Adipose tissue (tissue), 3 donors: ENCODE results near the gene ZNF830. TPM values are rescaled to one million over a fixed set of nuclear protein-coding genes. Genes with fewer than 3 reads are reported as not detected.

ENCODE experiments used
- polyA plus RNA-seq, 3 donors: library from polyadenylated mRNA; stranded (reverse); fragments of 200-250 nt; gene quantifications; one replicate each; pipeline ENCODE4 v1.2.3, GENCODE V29; 2013
- donor health status: healthy with polysubstance abuse.
- donor health status: Bipolar disorder and iron deficiency.
- donor health status: healthy.

Gene ZNF830
- polyA plus RNA-seq, 3 donors: 5.0 to 10.6 (median 7.7) TPM

Other genes with a start within 250 kb of the ZNF830 start
- gene CCT6B, start 80 bp upstream of the ZNF830 start, polyA plus RNA-seq: 1 to 10 TPM; 1.4 to 2.8 (median 1.5) TPM
- 10 to 100 TPM in 1 of 3 donors, 1 to 10 TPM in 2; 7.3 to 11.5 (median 8.0) TPM for gene LIG3, start 19.0 kb downstream of the ZNF830 start, polyA plus RNA-seq
- gene RFFL, start 102.2 kb downstream of the ZNF830 start, polyA plus RNA-seq: 1 to 10 TPM; 5.5 to 9.9 (median 7.6) TPM
- gene RAD51D, start 158.3 kb downstream of the ZNF830 start, polyA plus RNA-seq: 1 to 10 TPM; 4.1 to 7.0 (median 4.6) TPM
- under 1 TPM in 2 of 3 donors, not detected in 1; 0.03 to 0.09 TPM for gene FNDC8, start 160.1 kb downstream of the ZNF830 start, polyA plus RNA-seq
- 10 to 100 TPM in 2 of 3 donors, 1 to 10 TPM in 1; 7.5 to 24.5 (median 15.3) TPM for gene NLE1, start 180.8 kb downstream of the ZNF830 start, polyA plus RNA-seq
- under 1 TPM; under 0.01 to 0.03 (median 0.02) TPM for gene UNC45B, start 186.3 kb downstream of the ZNF830 start, polyA plus RNA-seq
- not detected for gene SLC35G3, start 232.9 kb downstream of the ZNF830 start, polyA plus RNA-seq